Measurements from ENCODE around the gene GLA.
A peak's percentile ranks its signal among the peaks of the same experiment; 100 is the strongest.

Gene GLA

GRCh38 chrX:101348452-101349192, 59.1 kb downstream of the GLA start, which contains the start of gene TIMM8A (continued):
- TF ChIP-seq ZBTB10 (tag by site-specific recombination; IDR thresholded peaks at IDR 0.05) (no peak), ZSCAN18 (tag by site-specific recombination; IDR thresholded peaks at IDR 0.05) (no peak), WT1 (tag by site-specific recombination; IDR thresholded peaks at IDR 0.05) (0 out of 2 replicates have a peak, but pooled peaks have one; percentile 18), ZSCAN23 (tag by site-specific recombination; IDR thresholded peaks at IDR 0.05) (0 out of 2 replicates have a peak, but pooled peaks have one; percentile 8), ZFP3 (tag by site-specific recombination; IDR thresholded peaks at IDR 0.05; ENCODE audit: low read depth) (no peak), ZBTB6 (tag by site-specific recombination; IDR thresholded peaks at IDR 0.05) (no peak), ZNF639 (tag by site-specific recombination; IDR thresholded peaks at IDR 0.05) (0 out of 2 replicates have a peak, but pooled peaks have one; percentile 23), ZNF777 (tag by site-specific recombination; IDR thresholded peaks at IDR 0.05; ENCODE audit: borderline replicate concordance) (no peak), ZNF585B (tag by site-specific recombination; IDR thresholded peaks at IDR 0.05) (no peak), ZNF366 (tag by site-specific recombination; conservative IDR thresholded peaks at IDR 0.05) (peak; percentile 96), ZNF596 (tag by site-specific recombination; IDR thresholded peaks at IDR 0.05) (no peak), ATF2 (tag by site-specific recombination; IDR thresholded peaks at IDR 0.05; ENCODE audit: low read depth) (no peak), ZBTB1 (tag by site-specific recombination; IDR thresholded peaks at IDR 0.05) (no peak), ZNF157 (tag by site-specific recombination; IDR thresholded peaks at IDR 0.05) (no peak), BCL11A (tag by site-specific recombination; IDR thresholded peaks at IDR 0.05; ENCODE audit: low read depth) (no peak), GFI1B (tag by site-specific recombination; IDR thresholded peaks at IDR 0.05) (no peak), MYNN (tag by site-specific recombination; IDR thresholded peaks at IDR 0.05; ENCODE audit: borderline replicate concordance) (no peak), ZNF16 (tag by site-specific recombination; IDR thresholded peaks at IDR 0.05; ENCODE audit: low read depth) (no peak), MEIS1 (CRISPR knock-in tag; IDR thresholded peaks at IDR 0.05; ENCODE audit: borderline replicate concordance) (no peak), ZNF501 (tag by site-specific recombination; IDR thresholded peaks at IDR 0.05) (peak; percentile 97; the same call in 1 of the 2 replicates), ZNF548 (tag by site-specific recombination; IDR thresholded peaks at IDR 0.05) (no peak), ZNF174 (tag by site-specific recombination; IDR thresholded peaks at IDR 0.05) (no peak), ZNF274 (IDR thresholded peaks at IDR 0.05; ENCODE audit: low read length) (no peak), ZNF274 (tag by site-specific recombination; IDR thresholded peaks at IDR 0.05; ENCODE audit: borderline replicate concordance) (no peak), AEBP2 (tag by site-specific recombination; IDR thresholded peaks at IDR 0.05; ENCODE audit: borderline replicate concordance) (no peak), ZNF350 (tag by site-specific recombination; IDR thresholded peaks at IDR 0.05) (no peak), ZNF558 (tag by site-specific recombination; IDR thresholded peaks at IDR 0.05) (no peak), ZBTB26 (tag by site-specific recombination; optimal IDR thresholded peaks at IDR 0.05) (peak; percentile 43), ZBTB20 (tag by site-specific recombination; IDR thresholded peaks at IDR 0.05) (peak; percentile 68)

Measured in HEK293 (cell line).